Activated naive CD4-positive, alpha-beta T cell treated with anti-CD3 and anti-CD28 coated beads, Interleukin-2, amount 50 U/mL, for 24 hours (primary cell): ENCODE data around the gene ARL6IP5.

Source experiments
- H3K27ac Mint-ChIP-seq: one replicate; pipeline ENCODE4 v1.8.0; 2021; ENCODE audit warnings: mild to moderate bottlenecking, mixed read lengths
- H3K27me3 Mint-ChIP-seq: one replicate; pipeline ENCODE4 v1.8.0; 2021; ENCODE audit warnings: mixed read lengths
- H3K36me3 Mint-ChIP-seq: one replicate; pipeline ENCODE4 v1.8.0; 2021; ENCODE audit warnings: mixed read lengths
- H3K4me1 Mint-ChIP-seq: one replicate; pipeline ENCODE4 v1.8.0; 2021; ENCODE audit warnings: mixed read lengths
- H3K4me3 Mint-ChIP-seq: one replicate; pipeline ENCODE4 v1.8.0; 2021; ENCODE audit warnings: mild to moderate bottlenecking, mixed read lengths
- H3K9me3 Mint-ChIP-seq: one replicate; pipeline ENCODE4 v1.8.0; 2021; ENCODE audit warnings: mixed read lengths

ARL6IP5 gene

GRCh38 chr3:69145688-69146087 is 61.0 kb downstream of the ARL6IP5 start:
- no peaks in the 10 kb centered on the region for H3K4me1 Mint-ChIP-seq
- H3K27me3 Mint-ChIP-seq, result peaks cover 1% of the 10 kb centered on the region
- H3K27ac Mint-ChIP-seq, result no peak overlapping the region
- no peak overlapping the region for H3K4me3 Mint-ChIP-seq
- no peaks in the 10 kb centered on the region for H3K36me3 Mint-ChIP-seq
- H3K9me3 Mint-ChIP-seq, result no peaks in the 10 kb centered on the region

- Mint-ChIP-seq H3K36me3 (no peaks in the 10 kb centered on the region), H3K4me3 (no peak overlapping the region), H3K4me1 (no peaks in the 10 kb centered on the region), H3K27ac (no peak overlapping the region), H3K9me3 (no peaks in the 10 kb centered on the region), H3K27me3 (no peaks in the 10 kb centered on the region)
These were observed 64.8 kb downstream of the ARL6IP5 start for GRCh38 chr3:69149586-69149985.
